GM18519 (cell line): ENCODE measurements around the gene DNAJC5.

Source experiments
- ATAC-seq: cut with Tn5 transposase; IDR thresholded peaks from one replicate; pipeline ENCODE4 v1.9.1; 2021; ENCODE audit warnings: mild to moderate bottlenecking, moderate library complexity; ENCODE audit not compliant: unreplicated experiment, low FRiP score

Gene DNAJC5

GRCh38 chr20:63935447-63935846 is 40.5 kb downstream of the DNAJC5 start:
- no peak for ATAC-seq

- ATAC-seq: no peak
These were observed 42.7 kb downstream of the DNAJC5 start for GRCh38 chr20:63937596-63937995.

GRCh38 chr20:63939061-63939935 is 44.4 kb downstream of the DNAJC5 start:
- ATAC-seq: no peak

GRCh38 chr20:63940071-63940471 is 45.1 kb downstream of the DNAJC5 start:
- no peak for ATAC-seq

- ATAC-seq: no peak
These were observed 45.7 kb downstream of the DNAJC5 start for GRCh38 chr20:63940472-63941266.

- no peak for ATAC-seq
These were observed 46.6 kb downstream of the DNAJC5 start for GRCh38 chr20:63941282-63942081.

GRCh38 chr20:63942250-63942951 is 47.5 kb downstream of the DNAJC5 start:
- ATAC-seq: no peak

GRCh38 chr20:63942969-63943807 is 48.3 kb downstream of the DNAJC5 start:
- no peak for ATAC-seq

- no peak for ATAC-seq
These were observed 48.8 kb downstream of the DNAJC5 start for GRCh38 chr20:63943808-63944077.

GRCh38 chr20:63944078-63944941 is 49.4 kb downstream of the DNAJC5 start:
- ATAC-seq: no peak

- ATAC-seq: no peak
These were observed 50.2 kb downstream of the DNAJC5 start for GRCh38 chr20:63945031-63945658.

- no peak for ATAC-seq
These were observed 51.3 kb downstream of the DNAJC5 start for GRCh38 chr20:63945921-63946920.

GRCh38 chr20:63946986-63947637 is 52.2 kb downstream of the DNAJC5 start:
- no peak for ATAC-seq

- ATAC-seq: no peak
These were observed 52.9 kb downstream of the DNAJC5 start for GRCh38 chr20:63947638-63948456.

- no peak for ATAC-seq
These were observed 55.9 kb downstream of the DNAJC5 start for GRCh38 chr20:63950701-63951397.
